CD14-positive monocyte (primary cell): ENCODE data around the gene CMTM3. TPM values are rescaled to one million over a fixed set of nuclear protein-coding genes. Genes with fewer than 3 reads are reported as not detected.
A peak's percentile ranks its signal among the peaks of the same experiment; 100 is the strongest.
"Not testable (repeated sequence)": the region's sequence is repeated elsewhere in the genome, so short reads cannot be mapped to it uniquely, and the experiment has no call there.

Experiments
- DNase-seq, 3 donors: peaks; one replicate each; pipeline ENCODE4 v3.0.0-alpha.2; 2011 to 2022
- H2AFZ ChIP-seq: 2 replicates; pipeline ENCODE4 v1.6.0; 2012; ENCODE audit warnings: mild to moderate bottlenecking, low read depth, low read length, inconsistent platforms; ENCODE audit not compliant: insufficient read depth, poor library complexity, severe bottlenecking
- H3K27ac ChIP-seq, 2 donors: 1 replicate in 1 of 2; 2 replicates in 1 of 2; pipeline ENCODE4 v1.5.1; 2012 to 2013; ENCODE audit warnings: low read length in 2 of 2, control low read depth in 1 of 2, inconsistent platforms in 1 of 2, low read depth in 1 of 2, mild to moderate bottlenecking in 1 of 2
- H3K27me3 ChIP-seq, 2 donors: one replicate each; pipeline versions ENCODE4 v1.6.0 to v1.6.1; 2011 to 2013; ENCODE audit warnings: low read length in 2 of 2; ENCODE audit not compliant: control insufficient read depth in 2 of 2, insufficient read depth in 2 of 2
- H3K36me3 ChIP-seq, 2 donors: replicated peaks in 1 of 2; 1 replicate in 1 of 2; 2 replicates in 1 of 2; pipeline versions ENCODE4 v1.5.1 to v1.6.1; 2012 to 2013; ENCODE audit warnings: low read length in 2 of 2, control low read depth in 1 of 2, inconsistent platforms in 1 of 2, mild to moderate bottlenecking in 1 of 2; ENCODE audit not compliant: insufficient read depth in 2 of 2, control insufficient read depth in 1 of 2
- H3K4me1 ChIP-seq, 2 donors: 1 replicate in 1 of 2; 2 replicates in 1 of 2; pipeline versions ENCODE4 v1.5.1 to v1.6.1; 2012 to 2013; ENCODE audit warnings: low read length in 2 of 2, control low read depth in 1 of 2, inconsistent platforms in 1 of 2, mild to moderate bottlenecking in 1 of 2, moderate library complexity in 1 of 2; ENCODE audit not compliant: insufficient read depth in 2 of 2, control insufficient read depth in 1 of 2
- H3K4me2 ChIP-seq: replicated peaks from 2 replicates; pipeline ENCODE3; 2012; ENCODE audit warnings: low read length, moderate library complexity, mild to moderate bottlenecking; ENCODE audit not compliant: poor library complexity, severe bottlenecking; ENCODE audit errors: extremely low read depth
- H3K4me3 ChIP-seq, 3 experiments: fragments of 200-600 bp in 1 of 3; sonication (generic) in 1 of 3; replicated peaks in 1 of 3; 1 replicate in 2 of 3; 2 replicates in 1 of 3; pipeline ENCODE4 v1.5.1; 2011 to 2013; ENCODE audit warnings: low read length in 3 of 3, mild to moderate bottlenecking in 3 of 3, control low read depth in 2 of 3, low read depth in 2 of 3, inconsistent platforms in 1 of 3, moderate library complexity in 1 of 3
- H3K79me2 ChIP-seq: 2 replicates; pipeline ENCODE4 v1.6.0; 2012; ENCODE audit warnings: mild to moderate bottlenecking, control low read depth, inconsistent platforms, low read length, moderate library complexity; ENCODE audit not compliant: insufficient read depth
- H3K9ac ChIP-seq: 2 replicates; pipeline ENCODE4 v1.6.0; 2017; ENCODE audit warnings: low read length, mild to moderate bottlenecking; ENCODE audit not compliant: insufficient read depth, poor library complexity, severe bottlenecking
- H3K9me3 ChIP-seq, 2 donors: replicated peaks in 1 of 2; 1 replicate in 1 of 2; 2 replicates in 1 of 2; pipeline versions ENCODE4 v1.5.1 to v1.6.1; 2012 to 2013; ENCODE audit warnings: low read length in 2 of 2, control low read depth in 1 of 2; ENCODE audit not compliant: control insufficient read depth in 1 of 2, insufficient read depth in 1 of 2
- H4K20me1 ChIP-seq: 2 replicates; pipeline ENCODE4 v1.6.0; 2012; ENCODE audit warnings: mild to moderate bottlenecking, low read length, control low read depth, moderate library complexity; ENCODE audit not compliant: insufficient read depth
- H3K27ac Mint-ChIP-seq, 7 donors: one replicate each; pipeline ENCODE4 v1.8.0; 2020; ENCODE audit warnings: mild to moderate bottlenecking in 7 of 7, mixed read lengths in 7 of 7, moderate library complexity in 6 of 7, inconsistent platforms in 2 of 7
- H3K27me3 Mint-ChIP-seq, 3 donors: one replicate each; pipeline ENCODE4 v1.8.0; 2021 to 2022; ENCODE audit warnings: low read depth in 3 of 3, mild to moderate bottlenecking in 3 of 3, mixed read lengths in 3 of 3, moderate library complexity in 3 of 3, inconsistent platforms in 1 of 3
- H3K36me3 Mint-ChIP-seq, 2 donors: one replicate each; pipeline ENCODE4 v1.8.0; 2020; ENCODE audit warnings: mixed read lengths in 2 of 2, inconsistent platforms in 1 of 2, mild to moderate bottlenecking in 1 of 2
- H3K4me1 Mint-ChIP-seq: one replicate; pipeline ENCODE4 v1.8.0; 2020; ENCODE audit warnings: mild to moderate bottlenecking, mixed read lengths
- H3K4me3 Mint-ChIP-seq, 2 donors: one replicate each; pipeline ENCODE4 v1.8.0; 2020; ENCODE audit warnings: mild to moderate bottlenecking in 2 of 2, mixed read lengths in 2 of 2, moderate library complexity in 1 of 2
- H3K9me3 Mint-ChIP-seq, 7 donors: one replicate each; pipeline ENCODE4 v1.8.0; 2020 to 2022; ENCODE audit warnings: mixed read lengths in 7 of 7, mild to moderate bottlenecking in 6 of 7, moderate library complexity in 6 of 7, inconsistent platforms in 2 of 7
- WGBS: methylation state at CpG from one replicate; pipeline ENCODE4 v1.1.5; 2013; ENCODE audit warnings: missing lambda C conversion rate; ENCODE audit not compliant: insufficient coverage; 5-methylcytosine and 5-hydroxymethylcytosine counted together
- intact Hi-C, 2 donors: fragments of 100-400 bp; cut with micrococcal nuclease; formaldehyde crosslinking; loops; one replicate each; pipeline versions ENCODE4 v1.15.0 to v1.15.1; 2023
- polyA plus RNA-seq, 3 donors: library from polyadenylated mRNA; depleted of rRNA in 1 of 3; unstranded in 2 of 3; stranded (reverse) in 1 of 3; fragments of 300-500 nt in 2 of 3; fragments of >200 nt in 1 of 3; fragmentation: Illumina TruSeq in 2 of 3; gene quantifications; 1 replicate in 2 of 3; 2 replicates in 1 of 3; pipeline ENCODE4 v1.2.3, GENCODE V29; 2012 to 2021
- TF ChIP-seq, protein P1 (sequence below): fragments of 200-600 bp; IDR thresholded peaks from one replicate; pipeline ENCODE4 v1.8.0; 2022; ENCODE audit warnings: antibody characterized with exemption, mild to moderate bottlenecking

Gene CMTM3
- polyA plus RNA-seq, 3 donors, result 125 to 131 (median 126) TPM

DNA sequence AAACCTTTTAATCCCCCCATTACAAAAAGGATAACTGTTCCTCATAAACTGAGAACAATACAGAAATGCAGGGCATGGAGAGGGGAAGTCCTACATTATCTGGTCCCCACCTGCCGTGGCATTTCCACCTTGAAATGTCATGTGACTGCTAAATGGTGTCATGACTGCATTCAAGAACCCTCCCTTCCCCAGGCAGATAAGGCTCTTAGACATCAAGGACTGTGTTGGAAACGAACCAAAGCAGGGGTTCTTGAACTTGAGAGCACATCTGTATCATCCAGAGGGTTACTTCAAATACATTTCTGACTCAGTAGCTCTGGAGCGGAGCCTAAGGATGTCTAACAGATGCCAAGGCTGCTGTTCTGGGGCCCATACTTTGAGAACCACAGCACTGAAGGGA, 18.4 kb downstream of the CMTM3 start:
- Mint-ChIP-seq H3K4me3 (no peak overlapping the region), H3K27me3 (peaks cover 0 to 4% (median 2%) of the 10 kb centered on the region in 3 donors), H3K9me3 (peaks cover 0 to 2% (median 0%) of the 10 kb centered on the region in 7 donors), H3K36me3 (peaks cover 50 to 81% of the 10 kb centered on the region in 2 donors), H3K27ac (no peak overlapping the region), H3K4me1 (peaks cover 10% of the 10 kb centered on the region)
- Histone ChIP-seq H3K4me2 (no peak overlapping the region), H3K9ac (no peak overlapping the region), H3K4me1 (peaks cover 6% of the 10 kb centered on the region in 2 donors), H3K4me3 (no peak overlapping the region), H3K9me3 (no peaks in the 10 kb centered on the region), H4K20me1 (no peaks in the 10 kb centered on the region), H2AFZ (no peak overlapping the region), H3K27me3 (no peaks in the 10 kb centered on the region), H3K79me2 (no peaks in the 10 kb centered on the region), H3K36me3 (peaks cover 33 to 65% of the 10 kb centered on the region in 2 donors), H3K27ac (no peak overlapping the region)
- intact Hi-C loops, result no loop called here
- DNase-seq, result no peak
- WGBS, result 100% methylated on average over 2 of the region's 3 CpGs
- TF ChIP-seq, protein P1, sequence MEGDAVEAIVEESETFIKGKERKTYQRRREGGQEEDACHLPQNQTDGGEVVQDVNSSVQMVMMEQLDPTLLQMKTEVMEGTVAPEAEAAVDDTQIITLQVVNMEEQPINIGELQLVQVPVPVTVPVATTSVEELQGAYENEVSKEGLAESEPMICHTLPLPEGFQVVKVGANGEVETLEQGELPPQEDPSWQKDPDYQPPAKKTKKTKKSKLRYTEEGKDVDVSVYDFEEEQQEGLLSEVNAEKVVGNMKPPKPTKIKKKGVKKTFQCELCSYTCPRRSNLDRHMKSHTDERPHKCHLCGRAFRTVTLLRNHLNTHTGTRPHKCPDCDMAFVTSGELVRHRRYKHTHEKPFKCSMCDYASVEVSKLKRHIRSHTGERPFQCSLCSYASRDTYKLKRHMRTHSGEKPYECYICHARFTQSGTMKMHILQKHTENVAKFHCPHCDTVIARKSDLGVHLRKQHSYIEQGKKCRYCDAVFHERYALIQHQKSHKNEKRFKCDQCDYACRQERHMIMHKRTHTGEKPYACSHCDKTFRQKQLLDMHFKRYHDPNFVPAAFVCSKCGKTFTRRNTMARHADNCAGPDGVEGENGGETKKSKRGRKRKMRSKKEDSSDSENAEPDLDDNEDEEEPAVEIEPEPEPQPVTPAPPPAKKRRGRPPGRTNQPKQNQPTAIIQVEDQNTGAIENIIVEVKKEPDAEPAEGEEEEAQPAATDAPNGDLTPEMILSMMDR, result no peak

DNA sequence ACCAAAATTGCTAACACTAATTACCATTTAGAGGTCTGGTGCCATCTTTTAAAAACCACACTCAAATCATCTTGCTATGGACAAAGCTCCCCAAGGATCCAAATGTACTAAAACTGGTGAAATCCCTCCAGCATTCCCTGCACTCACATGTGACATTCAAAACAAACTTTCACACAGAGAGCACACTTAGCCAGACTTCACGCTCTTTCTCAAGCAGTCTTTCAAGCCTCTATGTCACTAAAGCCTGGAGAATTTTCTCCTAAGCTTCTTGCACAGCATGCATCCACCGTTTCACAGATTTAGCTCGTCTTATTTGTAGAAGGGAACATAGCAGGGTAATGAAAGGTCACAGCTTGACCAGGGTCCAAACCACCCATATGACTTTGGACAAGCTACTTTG, 19.3 kb downstream of the CMTM3 start:
- Histone ChIP-seq H4K20me1 (no peaks in the 10 kb centered on the region), H2AFZ (no peak overlapping the region), H3K4me1 (peaks cover 6% of the 10 kb centered on the region in 2 donors), H3K9me3 (no peaks in the 10 kb centered on the region), H3K4me2 (no peak overlapping the region), H3K79me2 (no peaks in the 10 kb centered on the region), H3K4me3 (no peak overlapping the region), H3K9ac (no peak overlapping the region), H3K36me3 (peaks cover 33 to 56% of the 10 kb centered on the region in 2 donors), H3K27ac (no peak overlapping the region), H3K27me3 (no peaks in the 10 kb centered on the region)
- whole genome bisulfite sequencing, result no CpG with 5 or more reads among the region's 3 CpGs
- intact Hi-C loops, result no loop called here
- Mint-ChIP-seq H3K4me3 (no peak overlapping the region), H3K36me3 (peaks cover 44 to 75% of the 10 kb centered on the region in 2 donors), H3K27me3 (peaks cover 0 to 4% (median 2%) of the 10 kb centered on the region in 3 donors), H3K27ac (no peak overlapping the region), H3K4me1 (peaks cover 10% of the 10 kb centered on the region), H3K9me3 (no peaks in the 10 kb centered on the region)
- TF ChIP-seq, protein P1, result no peak
- DNase-seq, result no peak

DNA sequence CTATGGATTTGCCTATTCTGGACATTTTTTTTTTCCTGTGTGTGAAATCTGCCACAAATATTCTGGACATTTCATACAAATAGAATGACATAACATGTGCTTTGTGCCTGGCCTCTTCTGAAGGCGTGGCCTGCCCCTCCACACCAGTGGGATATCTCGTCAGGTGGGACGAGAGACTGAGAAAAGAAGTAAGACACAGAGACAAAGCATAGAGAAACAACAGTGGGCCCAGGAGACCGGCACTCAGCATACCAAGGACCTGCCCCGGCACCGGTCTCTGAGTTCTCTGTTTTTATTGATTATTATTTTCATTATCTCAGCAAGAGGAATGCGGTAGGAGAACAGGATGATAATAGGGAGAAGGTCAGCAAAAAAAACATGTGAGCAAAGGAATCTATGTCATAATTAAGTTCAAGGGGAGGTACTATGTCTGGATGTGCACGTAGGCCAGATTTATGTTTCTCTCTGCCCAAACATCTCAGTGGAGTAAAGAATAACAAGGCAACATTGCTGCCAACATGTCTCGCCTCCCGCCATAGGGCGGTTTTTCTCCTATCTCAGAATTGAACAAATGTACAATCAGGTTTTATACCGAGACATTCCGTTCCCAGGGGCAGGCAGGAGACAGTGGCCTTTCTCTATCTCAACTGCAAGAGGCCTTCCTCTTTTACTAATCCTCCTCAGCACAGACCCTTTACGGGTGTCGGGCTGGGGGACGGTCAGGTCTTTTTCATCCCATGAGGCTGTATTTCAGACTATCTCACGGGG, 23.3 kb downstream of the CMTM3 start:
- intact Hi-C loops, H3K4me2 ChIP-seq, H3K4me1 Mint-ChIP-seq, H3K27ac ChIP-seq, H3K4me3 ChIP-seq, DNase-seq, H2AFZ ChIP-seq, H3K27me3 Mint-ChIP-seq, H3K9ac ChIP-seq, H3K79me2 ChIP-seq, H3K4me3 Mint-ChIP-seq, H4K20me1 ChIP-seq, H3K27me3 ChIP-seq, H3K4me1 ChIP-seq, H3K9me3 Mint-ChIP-seq, H3K9me3 ChIP-seq: not testable (repeated sequence)
- WGBS, result 96% methylated on average over 7 of the region's 17 CpGs
- H3K36me3 ChIP-seq, result peaks cover 15 to 42% of the 10 kb centered on the region in 2 donors
- peaks cover 35 to 65% of the 10 kb centered on the region in 2 donors for H3K36me3 Mint-ChIP-seq
- H3K27ac Mint-ChIP-seq, result peak overlapping the region in 2 of 7 donors; percentile 5 to 21
